ENCODE measurements around the gene SNRPD2. TPM values are rescaled to one million over a fixed set of nuclear protein-coding genes. Genes with fewer than 3 reads are reported as not detected.
"Not testable (repeated sequence)": the region's sequence is repeated elsewhere in the genome, so short reads cannot be mapped to it uniquely, and the experiment has no call there.

SNRPD2 gene
- total RNA-seq, 2 experiments from 2014 or later, result 520 to 523 TPM

- Mint-ChIP-seq H3K9me3 (no peaks in the 10 kb centered on the region), H3K4me1 (peaks cover 25% of the 10 kb centered on the region), H3K27ac (no peak overlapping the region), H3K4me3 (no peak overlapping the region), H3K36me3 (peaks cover 18% of the 10 kb centered on the region), H3K27me3 (no peaks in the 10 kb centered on the region)
- ATAC-seq (ENCODE audit: low read depth) (no peak), DNase-seq (no peak)
- POLR2A ChIA-PET, result interaction anchor here (0.6 to 5.9 kb wide), 5 partner anchors 9 to 42 kb away, joined by 3 to 47 read pairs (median 5); partner anchors contain the start of genes FBXO46, QPCTL and SNRPD2
Observed at GRCh38 chr19:45715139-45715538, 23.4 kb upstream of the SNRPD2 start.

- no peak for DNase-seq
- Mint-ChIP-seq H3K4me3 (no peak overlapping the region), H3K36me3 (peaks cover 13% of the 10 kb centered on the region), H3K4me1 (peaks cover 19% of the 10 kb centered on the region), H3K27me3 (no peaks in the 10 kb centered on the region), H3K9me3 (no peaks in the 10 kb centered on the region), H3K27ac (no peak overlapping the region)
- POLR2A ChIA-PET, result no interaction called here
- ATAC-seq (ENCODE audit: low read depth), result no peak
Observed at GRCh38 chr19:45713141-45713540, 21.4 kb upstream of the SNRPD2 start.

- Mint-ChIP-seq H3K27me3 (no peaks in the 10 kb centered on the region), H3K36me3 (peaks cover 13% of the 10 kb centered on the region), H3K9me3 (no peaks in the 10 kb centered on the region), H3K4me3 (no peak overlapping the region), H3K4me1 (peaks cover 16% of the 10 kb centered on the region), H3K27ac (no peak overlapping the region)
- POLR2A ChIA-PET, result no interaction called here
- DNase-seq (no peak), ATAC-seq (ENCODE audit: low read depth) (no peak)
Observed at GRCh38 chr19:45712699-45713067, 20.9 kb upstream of the SNRPD2 start.

GRCh38 chr19:45711851-45712698, 20.3 kb upstream of the SNRPD2 start:
- Mint-ChIP-seq H3K36me3 (peaks cover 11% of the 10 kb centered on the region), H3K27me3 (no peaks in the 10 kb centered on the region), H3K9me3 (no peaks in the 10 kb centered on the region), H3K27ac (no peak overlapping the region), H3K4me3 (no peak overlapping the region), H3K4me1 (peaks cover 15% of the 10 kb centered on the region)
- POLR2A ChIA-PET, result no interaction called here
- no peak for ATAC-seq (ENCODE audit: low read depth)
- DNase-seq, result no peak

DNA sequence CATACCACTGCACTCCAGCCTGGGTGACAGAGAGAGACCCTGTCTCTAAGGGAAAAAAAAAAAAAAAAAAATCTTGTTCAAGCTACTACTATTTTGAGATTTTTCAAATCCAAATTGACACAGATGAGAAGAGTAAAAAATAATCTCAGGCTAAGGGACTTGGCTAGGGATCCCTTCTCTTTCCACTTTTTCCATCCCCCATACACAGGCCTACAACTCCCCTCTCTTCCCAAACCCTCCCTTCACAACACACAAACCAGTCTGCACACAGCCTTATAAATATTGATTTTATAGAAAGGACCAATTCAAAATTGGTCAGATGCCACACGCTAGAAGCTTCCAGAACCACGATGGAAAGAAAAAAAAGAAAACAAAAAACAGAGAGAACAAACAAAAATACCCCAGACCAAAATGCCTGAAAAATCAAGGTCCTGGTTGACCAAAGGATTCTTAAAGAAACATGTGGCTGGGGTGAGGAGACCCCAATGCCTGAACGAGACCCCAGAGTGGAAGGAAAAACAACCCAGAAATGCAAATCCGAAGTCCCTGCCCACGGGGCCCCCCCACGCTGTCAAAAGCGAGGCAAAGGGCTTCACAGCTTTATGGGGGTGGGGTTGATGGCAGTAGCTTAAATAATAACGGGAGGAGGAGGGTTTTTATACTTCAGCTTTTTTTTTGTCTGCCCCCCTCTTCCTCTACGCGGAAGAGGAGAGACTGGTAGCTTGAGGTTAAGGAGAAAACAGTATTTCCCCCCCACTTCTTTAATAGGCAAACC, 18.8 kb upstream of the SNRPD2 start:
- Mint-ChIP-seq H3K36me3 (peaks cover 11% of the 10 kb centered on the region), H3K27me3 (no peaks in the 10 kb centered on the region), H3K27ac (peak overlapping the region; percentile 19), H3K4me3 (no peak overlapping the region), H3K9me3 (no peaks in the 10 kb centered on the region), H3K4me1 (peaks cover 8% of the 10 kb centered on the region)
- DNase-seq, result no peak
- POLR2A ChIA-PET, result no interaction called here
- ATAC-seq (ENCODE audit: low read depth), result no peak

GRCh38 chr19:45705710-45706415, 14.1 kb upstream of the SNRPD2 start:
- ATAC-seq (ENCODE audit: low read depth), result no peak
- POLR2A ChIA-PET, result interaction anchor here (1.5 kb wide), 1 partner anchor 9 kb away, joined by 5 read pairs; no protein-coding TSS in a partner anchor
- Mint-ChIP-seq H3K4me3 (no peak overlapping the region), H3K36me3 (peaks cover 13% of the 10 kb centered on the region), H3K27ac (no peak overlapping the region), H3K9me3 (no peaks in the 10 kb centered on the region), H3K27me3 (no peaks in the 10 kb centered on the region), H3K4me1 (peaks cover 5% of the 10 kb centered on the region)
- DNase-seq, result no peak

GRCh38 chr19:45705115-45705514, 13.4 kb upstream of the SNRPD2 start:
- H3K27ac Mint-ChIP-seq, result no peak overlapping the region
- no peak overlapping the region for H3K4me3 Mint-ChIP-seq
- peaks cover 1% of the 10 kb centered on the region for H3K4me1 Mint-ChIP-seq
- no peak for ATAC-seq (ENCODE audit: low read depth)
- H3K27me3 Mint-ChIP-seq, result no peaks in the 10 kb centered on the region
- POLR2A ChIA-PET, result interaction anchor here (1.5 kb wide), 1 partner anchor 10 kb away, joined by 5 read pairs; no protein-coding TSS in a partner anchor
- no peak for DNase-seq
- H3K36me3 Mint-ChIP-seq, result peaks cover 7% of the 10 kb centered on the region
- no peaks in the 10 kb centered on the region for H3K9me3 Mint-ChIP-seq

GRCh38 chr19:45701676-45702075, 9.9 kb upstream of the SNRPD2 start:
- Mint-ChIP-seq H3K27me3 (no peaks in the 10 kb centered on the region), H3K4me1 (peaks cover 4% of the 10 kb centered on the region), H3K27ac (peak overlapping the region; percentile 8), H3K4me3 (no peak overlapping the region), H3K9me3 (no peaks in the 10 kb centered on the region), H3K36me3 (peaks cover 4% of the 10 kb centered on the region)
- DNase-seq (no peak), ATAC-seq (ENCODE audit: low read depth) (no peak)
- POLR2A ChIA-PET, result interaction anchor here (1.2 kb wide), 1 partner anchor 13 kb away, joined by 3 read pairs; no protein-coding TSS in a partner anchor

DNA sequence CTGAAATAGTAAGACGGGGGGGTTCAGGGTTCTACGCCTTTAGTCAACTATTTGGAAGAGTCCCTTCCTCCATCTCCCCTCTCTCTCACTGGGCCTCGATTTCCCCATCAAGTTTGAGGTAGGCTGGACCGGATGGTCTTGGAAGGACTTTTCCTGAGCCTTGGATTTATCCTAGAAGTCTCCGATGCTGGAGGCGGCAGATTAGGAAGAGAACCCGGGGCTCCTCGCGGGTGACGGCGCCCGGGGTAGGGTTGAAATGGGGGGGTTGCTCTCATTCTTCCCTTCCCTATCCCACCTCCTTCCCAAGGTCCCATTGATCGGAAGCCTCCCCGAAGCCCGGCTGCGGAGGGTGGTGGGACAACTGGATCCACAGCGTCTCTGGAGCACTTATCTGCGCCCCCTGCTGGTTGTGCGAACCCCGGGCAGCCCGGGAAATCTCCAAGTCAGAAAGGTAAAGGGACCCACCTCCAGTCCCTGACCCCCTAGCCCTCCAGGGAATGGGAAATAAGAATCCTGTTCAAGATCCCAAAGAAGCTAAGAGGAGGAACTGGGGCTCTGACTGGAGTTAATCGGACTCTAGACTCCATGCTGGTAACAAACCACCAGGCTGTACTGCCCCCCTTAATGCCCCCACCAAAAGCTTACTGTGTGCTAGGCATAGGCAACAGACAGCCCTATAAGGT, 1.5 kb upstream of the SNRPD2 start:
- Mint-ChIP-seq H3K27ac (peak overlapping the region; percentile 86), H3K27me3 (no peaks in the 10 kb centered on the region), H3K4me1 (peaks cover 17% of the 10 kb centered on the region), H3K36me3 (peaks cover 9% of the 10 kb centered on the region), H3K9me3 (no peaks in the 10 kb centered on the region), H3K4me3 (peak overlapping the region; percentile 90)
- ATAC-seq (ENCODE audit: low read depth) (no peak), DNase-seq (peak; percentile 83)
- POLR2A ChIA-PET, result interaction anchor here (0.7 to 4.1 kb wide), 8 partner anchors 11 to 177 kb away, joined by 3 to 25 read pairs (median 5); partner anchors contain the start of genes FBXO46 and SIX5

GRCh38 chr19:45692187-45693105, 693 bp upstream of the SNRPD2 start, which contains the start of gene QPCTL:
QPCTL (plus strand) TSS chr19:45692666; CDS start chr19:45692704, 38 bp downstream.
- peak; percentile 94 for ATAC-seq (ENCODE audit: low read depth)
- Mint-ChIP-seq H3K4me1 (peaks cover 15% of the 10 kb centered on the region), H3K27ac (peak within 1 kb of the TSS; percentile 86), H3K4me3 (peak within 1 kb of the TSS; percentile 90), H3K27me3 (no peaks in the 10 kb centered on the region), H3K36me3 (peaks cover 9% of the 10 kb centered on the region), H3K9me3 (no peaks in the 10 kb centered on the region)
- POLR2A ChIA-PET, result interaction anchor here (0.6 to 4.1 kb wide), 20 partner anchors 9 to 253 kb away, joined by 3 to 25 read pairs (median 3); partner anchors contain the start of genes FBXO46, GIPR and SIX5
- peak; percentile 91 for DNase-seq

GRCh38 chr19:45687599-45687998, 4.2 kb downstream of the SNRPD2 start:
- DNase-seq, result no peak
- Mint-ChIP-seq H3K27ac (no peak overlapping the region), H3K4me3 (no peak overlapping the region), H3K9me3 (no peaks in the 10 kb centered on the region), H3K36me3 (peaks cover 15% of the 10 kb centered on the region), H3K4me1 (peaks cover 7% of the 10 kb centered on the region), H3K27me3 (no peaks in the 10 kb centered on the region)
- ATAC-seq (ENCODE audit: low read depth), result no peak
- POLR2A ChIA-PET, result no interaction called here

- POLR2A ChIA-PET, result interaction anchor here (0.6 to 2.0 kb wide), 4 partner anchors 43 to 858 kb away, joined by 3 to 6 read pairs (median 5); partner anchors contain the start of gene PPM1N
- DNase-seq; H3K27me3 Mint-ChIP-seq; ATAC-seq (ENCODE audit: low read depth); H3K27ac Mint-ChIP-seq; H3K4me1 Mint-ChIP-seq; H3K9me3 Mint-ChIP-seq; H3K4me3 Mint-ChIP-seq: not testable (repeated sequence)
- peaks cover 13% of the 10 kb centered on the region for H3K36me3 Mint-ChIP-seq
Observed at GRCh38 chr19:45685045-45685444, 6.7 kb downstream of the SNRPD2 start.

Data from activated naive CD8-positive, alpha-beta T cell treated with anti-CD3 and anti-CD28 coated beads, Interleukin-2, amount 10 ng/mL, durations not matched to agents 7 days and 5 days (primary cell).